K562 (cell line): ENCODE measurements around the gene MCAM. TPM values are rescaled to one million over a fixed set of nuclear protein-coding genes. Genes with fewer than 3 reads are reported as not detected.

ENCODE experiments used
- ATAC-seq: fragments of 200-7000 bp; cut with Tn5 transposase; 3 replicates; pipeline ENCODE4 v1.9.1; 2020; ENCODE audit warnings: moderate library complexity
- BruUV-seq: library from RNA; stranded (reverse); fragments of 400-500 nt; replicated peaks from 2 replicates; lab custom pipeline; 2021; lab: Mats Ljungman, UMichigan
- CTCF ChIA-PET: fragments of 300-600 bp; formaldehyde crosslinking; extraction: SDS; loops from one replicate; lab custom pipeline; 2021; ENCODE audit warnings: low intra/inter-chr PET ratio; lab: Yijun Ruan, JAX
- POLR2A ChIA-PET: fragments of 300-600, 350-650 bp; sonication (Branson Sonifier 250); formaldehyde crosslinking; extraction: SDS; loops from one replicate; lab custom pipeline; 2021; ENCODE audit warnings: antibody characterized with exemption, inconsistent platforms; lab: Yijun Ruan, JAX
- DNase-seq, 4 experiments: peaks; one replicate each; pipeline versions ENCODE4 v3.0.0 to v3.0.0-alpha.2; 2011 to 2018; ENCODE audit warnings: low spot score in 3 of 4, mixed read lengths in 3 of 4; ENCODE audit errors: extremely low read depth in 1 of 4
- FAIRE-seq: peaks from 2 replicates; lab custom pipeline; 2011; peaks lifted over from hg19 to GRCh38; lab: Jason Lieb, UNC
- H2AFZ ChIP-seq: 2 replicates; pipeline ENCODE4 v1.6.0; 2011; ENCODE audit warnings: low read depth, low read length, control low read depth, inconsistent platforms
- H3K27ac ChIP-seq: fragments of 200-600 bp; 3 replicates; pipeline ENCODE4 v1.8.0; 2011; ENCODE audit warnings: low read depth, mild to moderate bottlenecking, control low read depth, inconsistent platforms, low read length, moderate library complexity, mixed read lengths; ENCODE audit errors: extremely low read depth
- H3K27me3 ChIP-seq, 2 experiments: fragments of 300-600 bp in 1 of 2; 2 replicates in 1 of 2; 3 replicates in 1 of 2; pipeline versions ENCODE4 v1.6.0 to v1.8.0; 2011; ENCODE audit warnings: inconsistent platforms in 2 of 2, low read length in 2 of 2, mild to moderate bottlenecking in 1 of 2, mixed read lengths in 1 of 2, moderate library complexity in 1 of 2; ENCODE audit not compliant: control insufficient read depth in 2 of 2, insufficient read depth in 2 of 2
- H3K36me3 ChIP-seq: fragments of 300-600 bp; 3 replicates; pipeline ENCODE4 v1.8.0; 2011; ENCODE audit warnings: mild to moderate bottlenecking, low read length, inconsistent platforms; ENCODE audit not compliant: control insufficient read depth, insufficient read depth
- H3K4me1 ChIP-seq, 2 experiments: fragments of 200-600 bp in 1 of 2; replicated peaks in 1 of 2; 2 replicates in 1 of 2; 3 replicates in 1 of 2; pipeline versions ENCODE4 v1.5.1 to v1.8.0; 2011; ENCODE audit warnings: inconsistent platforms in 2 of 2, low read length in 2 of 2, mild to moderate bottlenecking in 1 of 2, mixed read lengths in 1 of 2, moderate library complexity in 1 of 2; ENCODE audit not compliant: control insufficient read depth in 2 of 2, insufficient read depth in 2 of 2
- H3K4me2 ChIP-seq: 2 replicates; pipeline ENCODE4 v1.6.1; 2011; ENCODE audit warnings: low read length, control low read depth, inconsistent platforms, mixed read lengths; ENCODE audit not compliant: insufficient read depth
- H3K4me3 ChIP-seq: fragments of 200-600 bp; sonication (generic), shearing (Covaris generic); 2 replicates; pipeline ENCODE4 v1.5.1; 2016; ENCODE audit warnings: control low read depth, inconsistent platforms
- H3K79me2 ChIP-seq: fragments of 200-600 bp; 3 replicates; pipeline ENCODE4 v1.8.0; 2011; ENCODE audit warnings: low read length, inconsistent platforms; ENCODE audit not compliant: control insufficient read depth, insufficient read depth
- H3K9ac ChIP-seq, 2 experiments: 2 replicates each; pipeline versions ENCODE4 v1.6.0 to v1.6.1; 2011; ENCODE audit warnings: low read depth in 2 of 2, low read length in 2 of 2, control low read depth in 1 of 2, inconsistent platforms in 1 of 2, mild to moderate bottlenecking in 1 of 2, mixed read lengths in 1 of 2; ENCODE audit not compliant: insufficient read depth in 1 of 2
- H3K9me1 ChIP-seq: one replicate; pipeline ENCODE4 v1.6.0; 2011; ENCODE audit warnings: inconsistent platforms, mild to moderate bottlenecking, low read length, moderate library complexity; ENCODE audit not compliant: control insufficient read depth, insufficient read depth
- H3K9me3 ChIP-seq: replicated peaks from 2 replicates; pipeline ENCODE4 v1.5.1; 2011; ENCODE audit warnings: low read depth, low read length, inconsistent platforms; ENCODE audit not compliant: control insufficient read depth, insufficient read depth
- H4K20me1 ChIP-seq: replicated peaks from 2 replicates; pipeline ENCODE4 v1.6.1; 2011; ENCODE audit warnings: low read length, inconsistent platforms, mixed read lengths; ENCODE audit not compliant: control insufficient read depth, insufficient read depth
- CREB1 ChIP-seq, 2 experiments: sonication (generic) in 1 of 2; formaldehyde crosslinking in 1 of 2; IDR thresholded peaks; 2 replicates each; pipeline versions ENCODE4 v1.6.1 to v1.8.0; 2012 to 2022; ENCODE audit warnings: inconsistent platforms in 1 of 2, mild to moderate bottlenecking in 1 of 2, missing genetic modification reagents in 1 of 2, moderate library complexity in 1 of 2
- ETV6 ChIP-seq, 3 experiments: fragments of 150-350 bp in 1 of 3; sonication (generic) in 1 of 3; formaldehyde crosslinking in 1 of 3; IDR thresholded peaks; 2 replicates each; pipeline versions ENCODE4 v1.6.1 to v1.8.0; 2014 to 2022; ENCODE audit warnings: borderline replicate concordance in 2 of 3, low read depth in 2 of 3, antibody characterized with exemption in 1 of 3, low read length in 1 of 3, mild to moderate bottlenecking in 1 of 3, missing genetic modification reagents in 1 of 3
- KDM4B ChIP-seq, 2 experiments: fragments of 450-650 bp in 1 of 2; sonication (generic) in 1 of 2; IDR thresholded peaks; 2 replicates each; pipeline ENCODE4 v1.6.1; 2016 to 2017; ENCODE audit warnings: borderline replicate concordance in 2 of 2, antibody characterized with exemption in 1 of 2, low read depth in 1 of 2, mild to moderate bottlenecking in 1 of 2
- MAZ ChIP-seq, 2 experiments: fragments of 450-650 bp in 1 of 2; sonication (generic) in 1 of 2; formaldehyde crosslinking; IDR thresholded peaks in 1 of 2; conservative IDR thresholded peaks in 1 of 2; 2 replicates each; pipeline versions ENCODE4 v1.4.0 to v1.5.0; 2020; ENCODE audit warnings: mild to moderate bottlenecking in 1 of 2, missing genetic modification reagents in 1 of 2
- MYC ChIP-seq, 2 experiments: fragments of 250-450 bp in 1 of 2; sonication (Bioruptor Pico) in 1 of 2; IDR thresholded peaks; 2 replicates each; pipeline versions ENCODE4 v1.5.1 to v1.6.1; 2012 to 2021; ENCODE audit warnings: low read depth in 2 of 2, borderline replicate concordance in 1 of 2, improper control_type of control experiment in 1 of 2, low read length in 1 of 2, mild to moderate bottlenecking in 1 of 2, moderate library complexity in 1 of 2
- NFRKB ChIP-seq: fragments of 450-650 bp; IDR thresholded peaks from 2 replicates; pipeline ENCODE4 v1.6.1; 2016; ENCODE audit warnings: low read depth
- SNIP1 ChIP-seq: fragments of 450-650 bp; IDR thresholded peaks from 2 replicates; pipeline ENCODE4 v1.7.1; 2017; ENCODE audit warnings: low read depth, mild to moderate bottlenecking
- SPI1 ChIP-seq: IDR thresholded peaks from 2 replicates; pipeline ENCODE4 v1.6.1; 2011; ENCODE audit warnings: low read depth, low read length, control low read depth, borderline replicate concordance
- ZBTB7A ChIP-seq: IDR thresholded peaks from 2 replicates; pipeline ENCODE4 v1.6.1; 2011; ENCODE audit warnings: low read depth, mild to moderate bottlenecking, low read length, moderate library complexity, borderline replicate concordance; ENCODE audit not compliant: control insufficient read depth
- ZNF134 ChIP-seq: fragments of 250-450 bp; sonication (Bioruptor Pico); conservative IDR thresholded peaks from 2 replicates; pipeline ENCODE4 v1.4.0; 2020
- WGBS: fragments of 100-300 bp; shearing (Covaris generic); methylation state at CpG from one replicate; pipeline ENCODE4 v1.1.6; 2016; ENCODE audit warnings: low coverage, mixed read lengths; ENCODE audit not compliant: insufficient coverage; ENCODE audit errors: missing lambda C conversion rate; 5-methylcytosine and 5-hydroxymethylcytosine counted together
- in situ Hi-C: fragments of 300-500 bp; cut with MboI; formaldehyde crosslinking; loops from 4 replicates; pipeline ENCODE4 v1.15.0; 2018; ENCODE audit warnings: inconsistent platforms, mixed read lengths
- intact Hi-C: fragments of 100-400 bp; cut with micrococcal nuclease; formaldehyde crosslinking; loops from 2 replicates; pipeline ENCODE4 v1.14.2; 2022
- polyA plus RNA-seq, 8 experiments: library from polyadenylated mRNA; depleted of rRNA in 4 of 8; stranded (reverse) in 5 of 8; unstranded in 3 of 8; fragments of >200 nt; fragmentation: Nextera tagmentation in 2 of 8; fragmentation: Illumina TruSeq in 1 of 8; extraction: Ambion mirVana in 2 of 8; extraction: Trizol in 1 of 8; gene quantifications; 2 replicates each; pipeline versions ENCODE4 v1.2.1 to v1.2.3, GENCODE V29; 2011 to 2014; ENCODE audit warnings: inconsistent platforms in 1 of 8, missing spikeins in 1 of 8
- total RNA-seq, 7 experiments: library from RNA; depleted of rRNA in 6 of 7; stranded (reverse); fragments of >200 nt in 6 of 7; fragmentation: Illumina TruSeq in 2 of 7; extraction: Trizol in 2 of 7; gene quantifications; 2 replicates each; pipeline versions ENCODE4 v1.2.1 to v1.2.3, GENCODE V29; 2011 to 2021; ENCODE audit warnings: low replicate concordance in 1 of 7
- TF ChIP-seq, protein P1 (sequence below): fragments of 200-800 bp; sonication (Bioruptor generic); IDR thresholded peaks from 2 replicates; pipeline ENCODE4 v1.6.1; 2017; ENCODE audit warnings: missing genetic modification characterization, missing compliant biosample characterization
- TF ChIP-seq, protein P2 (sequence below), 3 experiments: fragments of 200-800 bp in 1 of 3; sonication (Bioruptor generic) in 1 of 3; sonication (generic) in 1 of 3; formaldehyde crosslinking in 1 of 3; IDR thresholded peaks; 2 replicates each; pipeline versions ENCODE4 v1.6.1 to v1.8.0; 2016 to 2022; ENCODE audit warnings: mild to moderate bottlenecking in 2 of 3, missing compliant biosample characterization in 2 of 3, missing genetic modification characterization in 2 of 3, missing genetic modification reagents in 1 of 3
- TF ChIP-seq, protein P3 (sequence below), 2 experiments: IDR thresholded peaks; 2 replicates each; pipeline ENCODE4 v1.6.1; 2011; ENCODE audit warnings: borderline replicate concordance in 1 of 2, control low read depth in 1 of 2, low read depth in 1 of 2, low read length in 1 of 2, mild to moderate bottlenecking in 1 of 2, mixed read lengths in 1 of 2, moderate library complexity in 1 of 2; ENCODE audit not compliant: insufficient read depth in 1 of 2, insufficient read length in 1 of 2, poor library complexity in 1 of 2, severe bottlenecking in 1 of 2; ENCODE audit errors: extremely low read depth in 1 of 2

MCAM gene
- total and polyA plus RNA-seq, 9 of the 15 experiments (the other 6 are each of a cell fraction or from before 2014, with no cell fraction given), result 14.7 to 118 (median 53.6) TPM

DNA sequence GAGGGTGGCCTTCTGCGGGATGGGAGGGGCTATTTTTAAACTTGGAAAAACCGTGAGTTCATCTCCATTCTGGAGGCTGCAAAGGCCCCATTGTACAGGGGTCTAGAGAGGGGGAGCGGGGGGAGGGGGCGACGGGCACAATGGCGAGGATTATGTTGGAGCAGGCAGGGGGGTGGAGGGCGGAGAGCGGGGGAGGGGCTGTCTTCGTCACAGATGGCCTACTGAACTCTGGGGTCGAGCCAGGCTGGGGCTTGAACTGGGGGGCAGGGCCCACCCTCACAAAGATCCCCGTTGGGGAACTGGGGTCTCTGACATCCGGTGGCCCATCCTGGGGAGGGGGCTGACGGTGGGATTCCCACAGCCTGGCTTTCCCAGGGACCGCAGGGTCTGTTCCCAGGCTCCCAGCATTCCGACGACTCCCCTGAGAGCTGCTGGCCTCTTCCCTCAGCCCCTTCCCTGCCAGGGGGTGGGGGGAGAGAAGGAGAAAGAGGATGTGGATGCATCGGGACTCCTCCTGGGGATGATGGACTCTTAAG is 3.4 kb upstream of the MCAM start:
- FAIRE-seq, result no peak
- Histone ChIP-seq H3K27ac (peak overlapping the region; percentile 93), H2AFZ (peak overlapping the region; percentile 99), H3K9ac (peak overlapping the region; percentile 85 to 91), H3K79me2 (peaks cover 26% of the 10 kb centered on the region; the same call in 2 of the 3 replicates), H3K4me3 (peak overlapping the region; percentile 48), H3K36me3 (no peaks in the 10 kb centered on the region), H3K9me3 (no peaks in the 10 kb centered on the region), H3K4me1 (peaks cover 50 to 73% of the 10 kb centered on the region in 2 experiments), H4K20me1 (0 out of 2 replicates have a peak, but pooled peaks cover 6% of the 10 kb centered on the region), H3K27me3 (no peaks in the 10 kb centered on the region; a peak in 1 of 5 replicates), H3K4me2 (peak overlapping the region; percentile 92), H3K9me1 (no peaks in the 10 kb centered on the region)
- intact Hi-C loops, result loop anchor here (5.0 kb wide), 1 partner anchor 393 kb away; the partner anchor contains the start of gene BCL9L
- peak in 1 of 4 experiments; percentile 52 for DNase-seq
- no TSS peak for BruUV-seq
- ChIA-PET POLR2A (interaction anchor here (0.6 to 5.1 kb wide), 15 partner anchors 13 to 804 kb away, joined by 3 to 22 read pairs (median 4); partner anchors contain the start of genes C2CD2L, CBL, RNF26 and USP2), CTCF (interaction anchor here (1.0 kb wide), 1 partner anchor 216 kb away, joined by 3 read pairs; no protein-coding TSS in a partner anchor)
- no peak for ATAC-seq
- 9% methylated on average over 10 of the region's 17 CpGs for WGBS
- in situ Hi-C loops, result no loop called here
- TF ChIP-seq SPI1, result peak; percentile 60; the same call in 1 of the 2 replicates
- no peak for TF ChIP-seq MAZ (CRISPR knock-in tag; conservative IDR thresholded peaks at IDR 0.05 in 1 of 2, IDR thresholded peaks at IDR 0.05 in 1 of 2)
- no peak for TF ChIP-seq ZNF134 (CRISPR knock-in tag)
- TF ChIP-seq, protein P1, sequence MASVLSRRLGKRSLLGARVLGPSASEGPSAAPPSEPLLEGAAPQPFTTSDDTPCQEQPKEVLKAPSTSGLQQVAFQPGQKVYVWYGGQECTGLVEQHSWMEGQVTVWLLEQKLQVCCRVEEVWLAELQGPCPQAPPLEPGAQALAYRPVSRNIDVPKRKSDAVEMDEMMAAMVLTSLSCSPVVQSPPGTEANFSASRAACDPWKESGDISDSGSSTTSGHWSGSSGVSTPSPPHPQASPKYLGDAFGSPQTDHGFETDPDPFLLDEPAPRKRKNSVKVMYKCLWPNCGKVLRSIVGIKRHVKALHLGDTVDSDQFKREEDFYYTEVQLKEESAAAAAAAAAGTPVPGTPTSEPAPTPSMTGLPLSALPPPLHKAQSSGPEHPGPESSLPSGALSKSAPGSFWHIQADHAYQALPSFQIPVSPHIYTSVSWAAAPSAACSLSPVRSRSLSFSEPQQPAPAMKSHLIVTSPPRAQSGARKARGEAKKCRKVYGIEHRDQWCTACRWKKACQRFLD, result peak; percentile 72; the same call in 1 of the 2 replicates
- no peak for TF ChIP-seq SNIP1
- peak; percentile 68 for TF ChIP-seq NFRKB
- TF ChIP-seq CREB1 (IDR thresholded peaks at IDR 0.05), result 0 out of 2 replicates have a peak, but pooled peaks have one; percentile 3
- TF ChIP-seq CREB1 (CRISPR knock-in tag; IDR thresholded peaks at IDR 0.05), result no peak
- TF ChIP-seq, protein P2, sequence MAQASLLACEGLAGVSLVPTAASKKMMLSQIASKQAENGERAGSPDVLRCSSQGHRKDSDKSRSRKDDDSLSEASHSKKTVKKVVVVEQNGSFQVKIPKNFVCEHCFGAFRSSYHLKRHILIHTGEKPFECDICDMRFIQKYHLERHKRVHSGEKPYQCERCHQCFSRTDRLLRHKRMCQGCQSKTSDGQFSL (CRISPR knock-in tag; IDR thresholded peaks at IDR 0.05), result no peak
- TF ChIP-seq, protein P2 (tag; IDR thresholded peaks at IDR 0.05), result 0 out of 4 replicates have a peak, but pooled peaks of 1 of the 2 experiments have one; percentile 41
- 0 out of 4 replicates have a peak, but pooled peaks of 1 of the 2 experiments have one; percentile 30 for TF ChIP-seq ETV6 (IDR thresholded peaks at IDR 0.05; ENCODE audit: borderline replicate concordance in 1 of 2, low read depth in 2 of 2, low read length in 1 of 2)
- TF ChIP-seq ETV6 (CRISPR knock-in tag; IDR thresholded peaks at IDR 0.05; ENCODE audit: borderline replicate concordance), result no peak
- no peak for TF ChIP-seq MYC (IDR thresholded peaks at IDR 0.05; ENCODE audit: low read depth, low read length)
- 0 out of 2 replicates have a peak, but pooled peaks have one; percentile 36 for TF ChIP-seq MYC (CRISPR knock-in tag; IDR thresholded peaks at IDR 0.05; ENCODE audit: borderline replicate concordance, low read depth)
- TF ChIP-seq KDM4B (IDR thresholded peaks at IDR 0.05; ENCODE audit: borderline replicate concordance in 2 of 2, low read depth in 1 of 2), result no peak
- TF ChIP-seq, protein P3, sequence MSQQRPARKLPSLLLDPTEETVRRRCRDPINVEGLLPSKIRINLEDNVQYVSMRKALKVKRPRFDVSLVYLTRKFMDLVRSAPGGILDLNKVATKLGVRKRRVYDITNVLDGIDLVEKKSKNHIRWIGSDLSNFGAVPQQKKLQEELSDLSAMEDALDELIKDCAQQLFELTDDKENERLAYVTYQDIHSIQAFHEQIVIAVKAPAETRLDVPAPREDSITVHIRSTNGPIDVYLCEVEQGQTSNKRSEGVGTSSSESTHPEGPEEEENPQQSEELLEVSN (IDR thresholded peaks at IDR 0.05; ENCODE audit: borderline replicate concordance in 1 of 2, extremely low read depth in 1 of 2, insufficient read depth in 1 of 2, insufficient read length in 1 of 2, low read depth in 1 of 2, low read length in 1 of 2, poor library complexity in 1 of 2, severe bottlenecking in 1 of 2), result peak in 1 of 2 experiments; percentile 1
- peak; percentile 68 for TF ChIP-seq ZBTB7A
